K562 (cell line): Measurements from ENCODE around the gene TNFAIP3. TPM values are rescaled to one million over a fixed set of nuclear protein-coding genes. Genes with fewer than 3 reads are reported as not detected.

ENCODE experiments used
- BRF1 ChIP-seq: IDR thresholded peaks from 3 replicates; pipeline ENCODE4 v1.6.1; 2011; ENCODE audit warnings: borderline replicate concordance, mild to moderate bottlenecking; ENCODE audit not compliant: insufficient read length; ENCODE audit errors: extremely low read depth
- CBFB ChIP-seq: sonication (generic); formaldehyde crosslinking; IDR thresholded peaks from 2 replicates; pipeline ENCODE4 v1.4.0; 2020; ENCODE audit warnings: mild to moderate bottlenecking, missing genetic modification reagents
- CHD2 ChIP-seq: IDR thresholded peaks from 2 replicates; pipeline ENCODE4 v1.6.1; 2011; ENCODE audit warnings: low read depth, low read length
- CREM ChIP-seq: IDR thresholded peaks from 2 replicates; pipeline ENCODE4 v1.6.1; 2014; ENCODE audit warnings: antibody characterized with exemption, low read depth
- FOS ChIP-seq: IDR thresholded peaks from 3 replicates; pipeline ENCODE4 v1.6.1; 2011; ENCODE audit not compliant: insufficient read length; ENCODE audit errors: extremely low read depth
- GATA2 ChIP-seq: sonication (generic); formaldehyde crosslinking; IDR thresholded peaks from 2 replicates; pipeline ENCODE4 v1.4.0; 2020; ENCODE audit warnings: mild to moderate bottlenecking, missing genetic modification reagents
- RAD21 ChIP-seq, 2 experiments: fragments of 250-450 bp in 1 of 2; fragments of 450-650 bp in 1 of 2; sonication (Bioruptor Pico) in 1 of 2; formaldehyde crosslinking in 1 of 2; IDR thresholded peaks in 1 of 2; conservative IDR thresholded peaks in 1 of 2; 2 replicates each; pipeline versions ENCODE4 v1.4.0 to v1.8.0; 2020 to 2022; ENCODE audit warnings: mild to moderate bottlenecking in 2 of 2, moderate library complexity in 1 of 2
- RCOR1 ChIP-seq, 2 experiments: IDR thresholded peaks; 2 replicates each; pipeline ENCODE4 v1.6.1; 2012; ENCODE audit warnings: low read depth in 2 of 2, low read length in 2 of 2, borderline replicate concordance in 1 of 2, improper control_type of control experiment in 1 of 2
- RFX1 ChIP-seq: fragments of 450-650 bp; IDR thresholded peaks from 2 replicates; pipeline ENCODE4 v1.6.1; 2016; ENCODE audit warnings: mild to moderate bottlenecking, moderate library complexity
- ZFPM2 ChIP-seq: fragments of 250-450 bp; sonication (Bioruptor Pico); IDR thresholded peaks from 2 replicates; pipeline ENCODE4 v1.5.1; 2022; ENCODE audit warnings: mild to moderate bottlenecking
- ZNF239 ChIP-seq: fragments of 250-450 bp; sonication (Bioruptor Pico); IDR thresholded peaks from 2 replicates; pipeline ENCODE4 v1.4.0; 2020; ENCODE audit warnings: mild to moderate bottlenecking
- ZNF696 ChIP-seq: fragments of 250-450 bp; sonication (Bioruptor Pico); conservative IDR thresholded peaks from 2 replicates; pipeline ENCODE4 v1.4.0; 2020; ENCODE audit warnings: mild to moderate bottlenecking, moderate library complexity
- ZNF785 ChIP-seq: fragments of 250-450 bp; sonication (Bioruptor Pico); IDR thresholded peaks from 2 replicates; pipeline ENCODE4 v1.4.0; 2020; ENCODE audit warnings: mild to moderate bottlenecking
- polyA plus RNA-seq, 8 experiments: library from polyadenylated mRNA; depleted of rRNA in 4 of 8; stranded (reverse) in 5 of 8; unstranded in 3 of 8; fragments of >200 nt; fragmentation: Nextera tagmentation in 2 of 8; fragmentation: Illumina TruSeq in 1 of 8; extraction: Ambion mirVana in 2 of 8; extraction: Trizol in 1 of 8; gene quantifications; 2 replicates each; pipeline versions ENCODE4 v1.2.1 to v1.2.3, GENCODE V29; 2011 to 2014; ENCODE audit warnings: inconsistent platforms in 1 of 8, missing spikeins in 1 of 8
- total RNA-seq, 7 experiments: library from RNA; depleted of rRNA in 6 of 7; stranded (reverse); fragments of >200 nt in 6 of 7; fragmentation: Illumina TruSeq in 2 of 7; extraction: Trizol in 2 of 7; gene quantifications; 2 replicates each; pipeline versions ENCODE4 v1.2.1 to v1.2.3, GENCODE V29; 2011 to 2021; ENCODE audit warnings: low replicate concordance in 1 of 7
- TF ChIP-seq, protein P1 (sequence below): sonication (generic); formaldehyde crosslinking; IDR thresholded peaks from 2 replicates; pipeline ENCODE4 v1.8.1; 2023; ENCODE audit warnings: mild to moderate bottlenecking, missing genetic modification reagents
- TF ChIP-seq, protein P2 (sequence below): fragments of 450-650 bp; IDR thresholded peaks from 2 replicates; pipeline ENCODE4 v1.6.1; 2014; ENCODE audit warnings: low read depth, mild to moderate bottlenecking, moderate library complexity, borderline replicate concordance

Gene TNFAIP3
- total and polyA plus RNA-seq, 9 of the 15 experiments (the other 6 are each of a cell fraction or from before 2014, with no cell fraction given): 0.79 to 17.0 (median 6.4) TPM

DNA sequence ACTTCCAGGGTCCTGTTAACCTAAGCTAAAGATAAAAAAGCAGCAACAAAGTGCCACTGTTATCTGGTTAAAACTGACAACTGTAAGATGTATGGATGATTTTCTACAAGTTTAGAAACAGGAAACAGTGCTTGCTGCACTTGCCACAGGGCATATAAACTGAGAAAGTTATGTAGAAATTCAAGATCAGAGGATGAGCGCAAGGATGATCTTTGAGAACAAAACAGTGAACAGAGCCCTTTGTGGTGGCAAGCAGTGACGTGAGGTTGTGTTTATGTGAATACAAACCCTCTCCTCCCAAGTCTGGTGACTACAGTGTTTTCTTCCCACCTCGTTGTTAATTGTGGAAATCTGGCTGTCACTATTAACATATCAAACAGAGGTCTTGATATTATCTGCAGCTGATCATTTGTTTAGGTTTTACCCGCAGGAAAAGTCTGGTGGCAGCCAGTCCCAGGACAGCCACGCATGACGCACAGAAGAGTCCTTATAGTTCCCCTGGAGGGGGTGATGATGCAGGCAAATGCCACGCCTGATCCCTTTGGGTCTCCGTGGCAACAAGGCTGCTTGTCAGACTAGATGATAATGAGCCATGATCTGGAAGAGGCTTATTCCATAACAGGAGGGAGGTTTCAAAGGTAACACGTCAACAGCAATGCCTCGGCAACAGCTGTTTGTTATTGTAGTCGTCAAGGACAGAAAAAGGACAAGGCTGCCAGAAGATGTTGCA lies 43.1 kb upstream of the TNFAIP3 start (continued):
- TF ChIP-seq RCOR1 (IDR thresholded peaks at IDR 0.05; ENCODE audit: borderline replicate concordance in 1 of 2, low read depth in 2 of 2, low read length in 2 of 2) (peak in 1 of 2 experiments; percentile 46; a peak in 1 of 4 replicates), ZNF239 (CRISPR knock-in tag) (no peak), CHD2 (no peak), RFX1 (peak; percentile 88), GATA2 (no peak), CREM (peak; percentile 44; the same call in 1 of the 2 replicates), CBFB (CRISPR knock-in tag) (0 out of 2 replicates have a peak, but pooled peaks have one; percentile 34), ZNF696 (CRISPR knock-in tag) (no peak), ZNF785 (CRISPR knock-in tag) (no peak), ZFPM2 (CRISPR knock-in tag) (no peak), RAD21 (CRISPR knock-in tag; conservative IDR thresholded peaks at IDR 0.05 in 1 of 2, IDR thresholded peaks at IDR 0.05 in 1 of 2) (no peak), BRF1 (no peak), FOS (no peak)
- TF ChIP-seq, protein P1, sequence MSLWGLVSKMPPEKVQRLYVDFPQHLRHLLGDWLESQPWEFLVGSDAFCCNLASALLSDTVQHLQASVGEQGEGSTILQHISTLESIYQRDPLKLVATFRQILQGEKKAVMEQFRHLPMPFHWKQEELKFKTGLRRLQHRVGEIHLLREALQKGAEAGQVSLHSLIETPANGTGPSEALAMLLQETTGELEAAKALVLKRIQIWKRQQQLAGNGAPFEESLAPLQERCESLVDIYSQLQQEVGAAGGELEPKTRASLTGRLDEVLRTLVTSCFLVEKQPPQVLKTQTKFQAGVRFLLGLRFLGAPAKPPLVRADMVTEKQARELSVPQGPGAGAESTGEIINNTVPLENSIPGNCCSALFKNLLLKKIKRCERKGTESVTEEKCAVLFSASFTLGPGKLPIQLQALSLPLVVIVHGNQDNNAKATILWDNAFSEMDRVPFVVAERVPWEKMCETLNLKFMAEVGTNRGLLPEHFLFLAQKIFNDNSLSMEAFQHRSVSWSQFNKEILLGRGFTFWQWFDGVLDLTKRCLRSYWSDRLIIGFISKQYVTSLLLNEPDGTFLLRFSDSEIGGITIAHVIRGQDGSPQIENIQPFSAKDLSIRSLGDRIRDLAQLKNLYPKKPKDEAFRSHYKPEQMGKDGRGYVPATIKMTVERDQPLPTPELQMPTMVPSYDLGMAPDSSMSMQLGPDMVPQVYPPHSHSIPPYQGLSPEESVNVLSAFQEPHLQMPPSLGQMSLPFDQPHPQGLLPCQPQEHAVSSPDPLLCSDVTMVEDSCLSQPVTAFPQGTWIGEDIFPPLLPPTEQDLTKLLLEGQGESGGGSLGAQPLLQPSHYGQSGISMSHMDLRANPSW: 0 out of 2 replicates have a peak, but pooled peaks have one; percentile 79
- TF ChIP-seq, protein P2, sequence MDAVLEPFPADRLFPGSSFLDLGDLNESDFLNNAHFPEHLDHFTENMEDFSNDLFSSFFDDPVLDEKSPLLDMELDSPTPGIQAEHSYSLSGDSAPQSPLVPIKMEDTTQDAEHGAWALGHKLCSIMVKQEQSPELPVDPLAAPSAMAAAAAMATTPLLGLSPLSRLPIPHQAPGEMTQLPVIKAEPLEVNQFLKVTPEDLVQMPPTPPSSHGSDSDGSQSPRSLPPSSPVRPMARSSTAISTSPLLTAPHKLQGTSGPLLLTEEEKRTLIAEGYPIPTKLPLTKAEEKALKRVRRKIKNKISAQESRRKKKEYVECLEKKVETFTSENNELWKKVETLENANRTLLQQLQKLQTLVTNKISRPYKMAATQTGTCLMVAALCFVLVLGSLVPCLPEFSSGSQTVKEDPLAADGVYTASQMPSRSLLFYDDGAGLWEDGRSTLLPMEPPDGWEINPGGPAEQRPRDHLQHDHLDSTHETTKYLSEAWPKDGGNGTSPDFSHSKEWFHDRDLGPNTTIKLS: no peak
